Astrocyte (in vitro differentiated cells and primary cell): ENCODE measurements around the gene EML1. TPM values are rescaled to one million over a fixed set of nuclear protein-coding genes. Genes with fewer than 3 reads are reported as not detected.

Experiments
- DNase-seq: peaks from one replicate; pipeline ENCODE4 v3.0.0-alpha.2; 2010; ENCODE audit warnings: low read depth
- FAIRE-seq: peaks from 2 replicates; lab custom pipeline; 2011; peaks lifted over from hg19 to GRCh38; lab: Jason Lieb, UNC
- H2AFZ ChIP-seq: 2 replicates; pipeline ENCODE4 v1.6.0; 2012; ENCODE audit warnings: low read depth, low read length, inconsistent platforms
- H3K27ac ChIP-seq: 2 replicates; pipeline ENCODE4 v1.5.1; 2011; ENCODE audit warnings: low read depth, low read length, inconsistent platforms
- H3K27me3 ChIP-seq: 2 replicates; pipeline ENCODE4 v1.6.0; 2011; ENCODE audit warnings: low read length, inconsistent platforms; ENCODE audit not compliant: insufficient read depth
- H3K36me3 ChIP-seq: 2 replicates; pipeline ENCODE4 v1.5.1; 2011; ENCODE audit warnings: low read length, inconsistent platforms; ENCODE audit not compliant: insufficient read depth
- H3K4me1 ChIP-seq: 2 replicates; pipeline ENCODE4 v1.5.1; 2011; ENCODE audit warnings: low read length, inconsistent platforms; ENCODE audit not compliant: insufficient read depth
- H3K4me2 ChIP-seq: 2 replicates; pipeline ENCODE4 v1.6.0; 2012; ENCODE audit warnings: low read length, inconsistent platforms
- H3K4me3 ChIP-seq: 2 replicates; pipeline ENCODE4 v1.5.1; 2011; ENCODE audit warnings: low read depth, mild to moderate bottlenecking, low read length, inconsistent platforms; ENCODE audit not compliant: insufficient read depth
- H3K79me2 ChIP-seq: 2 replicates; pipeline ENCODE4 v1.6.0; 2012; ENCODE audit warnings: mild to moderate bottlenecking, low read length, inconsistent platforms; ENCODE audit not compliant: insufficient read depth
- H3K9ac ChIP-seq: 2 replicates; pipeline ENCODE4 v1.6.0; 2012; ENCODE audit warnings: mild to moderate bottlenecking, low read length, inconsistent platforms
- H3K9me3 ChIP-seq: 2 replicates; pipeline ENCODE4 v1.5.1; 2012; ENCODE audit warnings: low read depth, mild to moderate bottlenecking, low read length, inconsistent platforms; ENCODE audit not compliant: insufficient read depth
- H4K20me1 ChIP-seq: 2 replicates; pipeline ENCODE4 v1.6.0; 2012; ENCODE audit warnings: low read length, inconsistent platforms; ENCODE audit not compliant: insufficient read depth
- H3K27ac Mint-ChIP-seq: one replicate; pipeline ENCODE4 v1.8.0; 2021; ENCODE audit warnings: mild to moderate bottlenecking, mixed read lengths; ENCODE audit not compliant: unreplicated experiment
- H3K27me3 Mint-ChIP-seq: one replicate; pipeline ENCODE4 v1.8.0; 2021; ENCODE audit warnings: low read depth, mixed read lengths; ENCODE audit not compliant: unreplicated experiment
- H3K36me3 Mint-ChIP-seq: one replicate; pipeline ENCODE4 v1.8.0; 2021; ENCODE audit warnings: low read depth, mixed read lengths; ENCODE audit not compliant: unreplicated experiment
- H3K4me1 Mint-ChIP-seq: one replicate; pipeline ENCODE4 v1.8.0; 2021; ENCODE audit warnings: low read depth, mixed read lengths; ENCODE audit not compliant: unreplicated experiment
- H3K4me3 Mint-ChIP-seq: one replicate; pipeline ENCODE4 v1.8.0; 2021; ENCODE audit warnings: mild to moderate bottlenecking, moderate library complexity, mixed read lengths; ENCODE audit not compliant: unreplicated experiment
- H3K9me3 Mint-ChIP-seq: one replicate; pipeline ENCODE4 v1.8.0; 2021; ENCODE audit warnings: mild to moderate bottlenecking, mixed read lengths; ENCODE audit not compliant: unreplicated experiment
- EZH2 ChIP-seq: IDR thresholded peaks from 2 replicates; pipeline ENCODE4 v1.6.1; 2012; ENCODE audit warnings: mild to moderate bottlenecking, low read length, inconsistent platforms; ENCODE audit not compliant: insufficient read depth
- total RNA-seq: library from RNA; stranded (reverse); gene quantifications from 2 replicates; pipeline ENCODE4 v1.2.1, GENCODE V29; 2021
- TF ChIP-seq, protein P1 (sequence below): IDR thresholded peaks from 2 replicates; pipeline ENCODE4 v1.5.1; 2011; ENCODE audit warnings: low read depth, mild to moderate bottlenecking, inconsistent platforms, low read length, moderate library complexity; ENCODE audit not compliant: insufficient read depth

EML1 gene
- total RNA-seq, 1 donor from 2014 or later = 17.1 TPM

DNA sequence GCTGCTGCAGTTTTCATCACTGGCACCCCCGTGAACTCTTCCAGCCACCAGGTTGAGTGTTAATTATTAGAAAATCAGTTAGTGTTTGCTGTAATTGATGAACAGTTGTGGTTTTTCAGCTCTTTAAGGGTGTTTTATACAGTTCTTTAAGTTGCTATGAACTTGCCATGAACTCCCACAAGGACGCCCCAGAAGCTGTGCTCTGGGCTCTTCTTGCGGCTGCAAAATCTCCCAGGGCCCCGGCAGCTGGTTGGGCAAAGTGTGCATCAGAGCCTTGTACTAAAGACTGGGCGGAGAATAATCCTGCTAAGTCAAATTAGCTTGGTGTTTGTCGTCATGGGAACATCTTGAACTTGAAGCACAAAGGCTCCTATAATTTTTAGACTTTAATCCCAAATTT is 82.2 kb downstream of the EML1 start:
- peaks cover 2% of the 10 kb centered on the region for H3K36me3 Mint-ChIP-seq
- Histone ChIP-seq H3K9me3 (no peaks in the 10 kb centered on the region), H3K79me2 (peaks cover 14% of the 10 kb centered on the region), H4K20me1 (peaks cover 50% of the 10 kb centered on the region), H3K27ac (no peak overlapping the region), H3K9ac (no peak overlapping the region), H2AFZ (no peak overlapping the region), H3K4me1 (peaks cover 26% of the 10 kb centered on the region), H3K4me3 (no peak overlapping the region), H3K36me3 (peaks cover 3% of the 10 kb centered on the region), H3K27me3 (no peaks in the 10 kb centered on the region), H3K4me2 (no peak overlapping the region)
- FAIRE-seq = no peak
- no peak for DNase-seq
- no peak overlapping the region for H3K27ac Mint-ChIP-seq
- peaks cover 5% of the 10 kb centered on the region for H3K4me1 Mint-ChIP-seq
- peaks cover 8% of the 10 kb centered on the region for H3K27me3 Mint-ChIP-seq
- no peak overlapping the region for H3K4me3 Mint-ChIP-seq
- no peaks in the 10 kb centered on the region for H3K9me3 Mint-ChIP-seq
- no peak for TF ChIP-seq EZH2

DNA sequence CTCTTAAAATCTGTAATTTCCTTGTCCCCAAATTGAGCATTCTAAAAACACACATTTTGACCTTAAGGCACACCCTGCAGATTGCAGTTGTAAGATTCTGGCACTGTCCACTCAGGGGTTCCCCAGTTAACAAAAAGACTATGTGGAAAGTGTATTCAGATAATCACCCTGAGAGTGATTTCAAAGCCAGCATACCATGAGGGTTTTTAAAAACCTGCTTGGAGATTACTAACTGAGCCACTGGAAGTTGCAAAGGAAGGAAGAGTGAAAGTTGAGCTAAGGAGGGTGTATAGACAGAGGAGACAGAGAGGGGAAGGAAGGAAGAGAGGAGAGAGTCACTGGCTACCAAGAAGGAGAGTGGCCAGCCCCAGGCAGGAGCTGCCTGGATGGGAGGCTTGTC is 82.6 kb downstream of the EML1 start:
- no peaks in the 10 kb centered on the region for H3K9me3 Mint-ChIP-seq
- Histone ChIP-seq H3K4me3 (no peak overlapping the region), H3K79me2 (peaks cover 14% of the 10 kb centered on the region), H3K4me2 (no peak overlapping the region), H3K36me3 (peaks cover 3% of the 10 kb centered on the region), H4K20me1 (peaks cover 50% of the 10 kb centered on the region), H3K4me1 (peaks cover 26% of the 10 kb centered on the region), H2AFZ (no peak overlapping the region), H3K27me3 (no peaks in the 10 kb centered on the region), H3K9ac (no peak overlapping the region), H3K27ac (no peak overlapping the region), H3K9me3 (no peaks in the 10 kb centered on the region)
- DNase-seq (no peak), FAIRE-seq (no peak)
- H3K4me3 Mint-ChIP-seq = no peak overlapping the region
- no peak for TF ChIP-seq EZH2
- TF ChIP-seq, protein P1, sequence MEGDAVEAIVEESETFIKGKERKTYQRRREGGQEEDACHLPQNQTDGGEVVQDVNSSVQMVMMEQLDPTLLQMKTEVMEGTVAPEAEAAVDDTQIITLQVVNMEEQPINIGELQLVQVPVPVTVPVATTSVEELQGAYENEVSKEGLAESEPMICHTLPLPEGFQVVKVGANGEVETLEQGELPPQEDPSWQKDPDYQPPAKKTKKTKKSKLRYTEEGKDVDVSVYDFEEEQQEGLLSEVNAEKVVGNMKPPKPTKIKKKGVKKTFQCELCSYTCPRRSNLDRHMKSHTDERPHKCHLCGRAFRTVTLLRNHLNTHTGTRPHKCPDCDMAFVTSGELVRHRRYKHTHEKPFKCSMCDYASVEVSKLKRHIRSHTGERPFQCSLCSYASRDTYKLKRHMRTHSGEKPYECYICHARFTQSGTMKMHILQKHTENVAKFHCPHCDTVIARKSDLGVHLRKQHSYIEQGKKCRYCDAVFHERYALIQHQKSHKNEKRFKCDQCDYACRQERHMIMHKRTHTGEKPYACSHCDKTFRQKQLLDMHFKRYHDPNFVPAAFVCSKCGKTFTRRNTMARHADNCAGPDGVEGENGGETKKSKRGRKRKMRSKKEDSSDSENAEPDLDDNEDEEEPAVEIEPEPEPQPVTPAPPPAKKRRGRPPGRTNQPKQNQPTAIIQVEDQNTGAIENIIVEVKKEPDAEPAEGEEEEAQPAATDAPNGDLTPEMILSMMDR = no peak
- peaks cover 6% of the 10 kb centered on the region for H3K4me1 Mint-ChIP-seq
- no peak overlapping the region for H3K27ac Mint-ChIP-seq
- H3K27me3 Mint-ChIP-seq = peaks cover 8% of the 10 kb centered on the region
- peaks cover 2% of the 10 kb centered on the region for H3K36me3 Mint-ChIP-seq

DNA sequence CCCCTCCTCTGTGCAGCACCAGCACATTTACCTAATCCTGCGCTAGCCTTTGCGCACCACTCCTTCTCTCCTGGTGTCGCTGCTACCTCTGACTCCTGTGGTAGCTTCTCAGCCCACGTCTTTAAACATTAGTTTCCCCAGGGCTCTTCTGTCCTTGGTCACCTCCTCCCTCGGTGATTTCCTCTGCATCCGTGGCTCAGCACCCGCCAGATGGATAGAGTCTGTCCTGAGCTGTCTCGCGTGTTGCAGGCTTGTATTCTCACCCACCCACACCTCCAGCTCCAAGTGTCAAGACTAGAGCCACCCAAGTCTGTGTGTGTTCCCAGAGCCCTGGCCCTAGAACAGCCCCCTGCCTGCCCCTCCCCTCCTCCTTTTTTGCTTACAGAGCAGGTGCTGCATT is 83.2 kb downstream of the EML1 start:
- peaks cover 7% of the 10 kb centered on the region for H3K4me1 Mint-ChIP-seq
- no peaks in the 10 kb centered on the region for H3K9me3 Mint-ChIP-seq
- no peak overlapping the region for H3K27ac Mint-ChIP-seq
- H3K9ac ChIP-seq = no peak overlapping the region
- H3K79me2 ChIP-seq = peaks cover 14% of the 10 kb centered on the region
- no peak overlapping the region for H2AFZ ChIP-seq
- H3K27me3 ChIP-seq = no peaks in the 10 kb centered on the region
- H3K4me1 ChIP-seq = peaks cover 26% of the 10 kb centered on the region
- TF ChIP-seq EZH2 = no peak
- TF ChIP-seq, protein P1 = no peak
- H3K4me3 ChIP-seq = no peak overlapping the region
- DNase-seq = no peak
- no peak overlapping the region for H3K4me2 ChIP-seq
- peaks cover 8% of the 10 kb centered on the region for H3K27me3 Mint-ChIP-seq
- FAIRE-seq = no peak
- H3K9me3 ChIP-seq = no peaks in the 10 kb centered on the region
- H3K4me3 Mint-ChIP-seq = no peak overlapping the region
- H3K36me3 Mint-ChIP-seq = peaks cover 2% of the 10 kb centered on the region
- H4K20me1 ChIP-seq = peaks cover 48% of the 10 kb centered on the region
- peaks cover 3% of the 10 kb centered on the region for H3K36me3 ChIP-seq
- H3K27ac ChIP-seq = no peak overlapping the region
